ENCODE measurements around the gene MAGEA1.

Gene MAGEA1

GRCh38 chrX:153181822-153182221 is 2.7 kb downstream of the MAGEA1 start:
- no peak for TF ChIP-seq CTCF (conservative IDR thresholded peaks at IDR 0.05; ENCODE audit: low read length)
- DNase-seq (ENCODE audit: low read depth) = no peak
- no peak overlapping the region for H3K4me3 ChIP-seq (ENCODE audit: low read length)

- no peak for TF ChIP-seq CTCF (conservative IDR thresholded peaks at IDR 0.05; ENCODE audit: low read length)
- no peak for DNase-seq (ENCODE audit: low read depth)
- H3K4me3 ChIP-seq (ENCODE audit: low read length) = no peak overlapping the region
Measured at GRCh38 chrX:153184787-153185186, 5.7 kb downstream of the MAGEA1 start.

GRCh38 chrX:153190381-153190780 is 11.3 kb downstream of the MAGEA1 start:
- TF ChIP-seq CTCF (conservative IDR thresholded peaks at IDR 0.05; ENCODE audit: low read length) = no peak
- H3K4me3 ChIP-seq (ENCODE audit: low read length) = no peak overlapping the region
- peak; percentile 0 for DNase-seq (ENCODE audit: low read depth)

GRCh38 chrX:153200462-153200861 is 21.4 kb downstream of the MAGEA1 start:
- H3K4me3 ChIP-seq (ENCODE audit: low read length) = no peak overlapping the region
- TF ChIP-seq CTCF (conservative IDR thresholded peaks at IDR 0.05; ENCODE audit: low read length) = no peak
- DNase-seq (ENCODE audit: low read depth) = no peak

GRCh38 chrX:153206425-153207046 is 27.5 kb downstream of the MAGEA1 start:
- TF ChIP-seq CTCF (conservative IDR thresholded peaks at IDR 0.05; ENCODE audit: low read length) = no peak
- no peak for DNase-seq (ENCODE audit: low read depth)
- no peak overlapping the region for H3K4me3 ChIP-seq (ENCODE audit: low read length)

- no peak for DNase-seq (ENCODE audit: low read depth)
- no peak for TF ChIP-seq CTCF (conservative IDR thresholded peaks at IDR 0.05; ENCODE audit: low read length)
- H3K4me3 ChIP-seq (ENCODE audit: low read length) = no peak overlapping the region
Measured at GRCh38 chrX:153209347-153209746, 30.3 kb downstream of the MAGEA1 start.

- no peak overlapping the region for H3K4me3 ChIP-seq (ENCODE audit: low read length)
- DNase-seq (ENCODE audit: low read depth) = no peak
- no peak for TF ChIP-seq CTCF (conservative IDR thresholded peaks at IDR 0.05; ENCODE audit: low read length)
Measured at GRCh38 chrX:153214934-153215333, 35.9 kb downstream of the MAGEA1 start.

Data from AG10803 (cell line).